DMS153 treated with DMSO at 0.1 percent for 48 hours (cell line): Measurements from ENCODE around the gene ARHGEF26.

Source experiments
- DNase-seq: peaks from one replicate; lab custom pipeline; 2025; ENCODE audit not compliant: unreplicated experiment; lab: John Stamatoyannopoulos, UW

ARHGEF26 gene

GRCh38 chr3:154244644-154245043 lies 123.5 kb downstream of the ARHGEF26 start:
- DNase-seq, result no peak

GRCh38 chr3:154247806-154248415 lies 126.7 kb downstream of the ARHGEF26 start:
- DNase-seq, result no peak

- DNase-seq, result no peak
These were observed 129.1 kb downstream of the ARHGEF26 start for GRCh38 chr3:154250291-154250690.

GRCh38 chr3:154251610-154252009 lies 130.4 kb downstream of the ARHGEF26 start:
- DNase-seq, result no peak

GRCh38 chr3:154252759-154253638 lies 131.8 kb downstream of the ARHGEF26 start:
- DNase-seq, result peak; percentile 51

GRCh38 chr3:154254527-154254926 lies 133.3 kb downstream of the ARHGEF26 start:
- DNase-seq, result no peak

- DNase-seq, result no peak
These were observed 152.2 kb downstream of the ARHGEF26 start for GRCh38 chr3:154273381-154273780.

GRCh38 chr3:154274348-154274747 lies 153.2 kb downstream of the ARHGEF26 start:
- DNase-seq, result no peak

GRCh38 chr3:154275292-154275691 lies 154.1 kb downstream of the ARHGEF26 start:
- DNase-seq, result no peak

GRCh38 chr3:154275965-154276364 lies 154.8 kb downstream of the ARHGEF26 start:
- DNase-seq, result no peak

GRCh38 chr3:154280161-154280560 lies 159.0 kb downstream of the ARHGEF26 start:
- no peak for DNase-seq

GRCh38 chr3:154285221-154285620 lies 164.0 kb downstream of the ARHGEF26 start:
- no peak for DNase-seq

GRCh38 chr3:154290187-154290586 lies 169.0 kb downstream of the ARHGEF26 start:
- DNase-seq, result no peak

GRCh38 chr3:154294016-154294415 lies 172.8 kb downstream of the ARHGEF26 start:
- no peak for DNase-seq

- DNase-seq, result no peak
These were observed 180.4 kb downstream of the ARHGEF26 start for GRCh38 chr3:154301561-154301960.

- DNase-seq, result no peak
These were observed 183.1 kb downstream of the ARHGEF26 start for GRCh38 chr3:154304116-154304786.

GRCh38 chr3:154304936-154305335 lies 183.7 kb downstream of the ARHGEF26 start:
- no peak for DNase-seq

- DNase-seq, result no peak
These were observed 186.2 kb downstream of the ARHGEF26 start for GRCh38 chr3:154307363-154307762.
